Non-pigmented ciliary epithelial cell (primary cell): ENCODE results near the gene NAT16.
"Not testable (repeated sequence)": the region's sequence is repeated elsewhere in the genome, so short reads cannot be mapped to it uniquely, and the experiment has no call there.

Experiments
- DNase-seq: peaks from one replicate; pipeline ENCODE4 v3.0.0-alpha.2; 2010; ENCODE audit warnings: low read depth

The NAT16 gene

DNA sequence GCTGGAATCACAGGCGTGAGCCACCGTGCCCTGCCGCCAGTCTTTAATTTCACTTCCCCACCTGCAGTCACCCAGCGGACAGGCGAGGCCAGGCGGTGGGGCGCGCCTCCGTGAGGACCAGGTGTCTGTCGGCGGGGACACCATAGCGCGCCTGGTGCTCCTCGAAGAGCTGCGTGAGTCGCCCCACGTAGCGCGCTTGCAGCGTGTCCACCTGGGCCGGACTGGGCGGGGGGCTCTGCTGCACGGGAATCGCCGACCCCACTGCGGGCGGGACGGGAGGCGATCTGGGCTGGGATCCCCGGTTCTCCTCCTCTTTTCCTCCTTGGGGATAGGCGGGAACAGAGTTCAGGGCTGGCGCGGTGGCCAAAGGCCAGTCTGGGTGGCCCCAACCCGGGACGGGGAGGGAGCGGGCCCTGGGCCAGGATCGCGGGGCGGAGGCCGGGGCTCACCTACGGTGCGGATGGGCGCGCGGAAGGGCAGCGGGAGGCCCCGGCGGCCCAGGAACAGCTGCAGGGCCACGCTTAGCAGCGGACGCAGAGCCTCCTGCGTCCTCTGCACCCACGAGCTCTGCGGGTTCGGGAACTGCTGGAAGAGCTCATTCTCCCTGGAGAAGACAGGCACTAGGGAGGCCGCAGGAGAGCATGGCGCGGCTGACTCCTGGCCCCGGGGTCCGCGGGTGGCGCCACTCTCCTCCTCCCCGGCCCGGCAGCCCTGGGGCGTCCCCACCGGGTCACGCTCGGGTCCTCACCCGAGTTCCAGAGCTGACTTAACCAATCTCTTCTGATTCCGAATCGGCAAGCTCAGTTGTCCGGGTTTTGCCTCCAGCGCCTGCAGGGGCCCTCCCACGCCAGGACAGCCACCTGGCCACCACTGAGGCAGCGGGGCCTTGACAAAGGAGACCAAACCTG, 21.9 kb upstream of the NAT16 start:
- no peak for DNase-seq

DNA sequence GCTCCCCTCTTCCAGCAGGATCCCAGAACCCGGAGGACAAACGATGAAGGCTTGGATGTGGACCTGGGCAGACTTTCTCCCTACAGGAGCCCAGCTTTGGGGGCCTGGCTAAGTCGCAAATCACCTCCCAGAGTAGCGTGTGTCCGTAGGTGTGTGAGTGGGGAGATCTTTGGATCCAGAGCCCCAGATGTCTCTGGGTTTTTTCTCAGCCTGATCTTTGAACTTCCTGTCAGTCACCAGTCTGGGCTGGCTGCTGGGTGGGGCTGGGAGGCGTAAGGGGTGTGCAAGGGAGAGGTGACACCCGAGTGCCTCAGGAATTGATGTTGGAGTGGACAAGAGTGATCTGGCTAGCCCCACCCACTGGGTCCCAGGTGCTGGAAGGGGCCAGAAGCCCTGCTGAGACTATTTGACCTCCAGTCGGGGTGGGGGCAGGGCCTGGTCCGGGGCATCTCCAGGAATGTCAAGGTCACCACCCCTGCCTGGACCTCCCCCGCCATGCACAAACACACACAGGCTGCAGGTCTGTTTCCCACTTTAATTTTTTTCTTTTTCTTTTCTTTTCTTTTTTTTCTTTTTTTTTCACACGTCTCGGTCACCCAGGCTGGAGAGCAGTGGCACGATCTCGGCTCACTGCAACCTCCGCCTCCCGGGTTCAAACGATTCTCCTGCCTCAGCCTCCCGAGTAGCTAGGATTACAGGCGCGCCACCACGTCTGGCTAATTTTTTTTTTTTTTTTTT, 20.9 kb upstream of the NAT16 start, which contains the start of gene MOGAT3:
Gene MOGAT3 (minus strand): TSS at position 175 of the 738 bp plus-strand sequence. CDS start 182 bp downstream, outside the sequence.
- no peak for DNase-seq

DNA sequence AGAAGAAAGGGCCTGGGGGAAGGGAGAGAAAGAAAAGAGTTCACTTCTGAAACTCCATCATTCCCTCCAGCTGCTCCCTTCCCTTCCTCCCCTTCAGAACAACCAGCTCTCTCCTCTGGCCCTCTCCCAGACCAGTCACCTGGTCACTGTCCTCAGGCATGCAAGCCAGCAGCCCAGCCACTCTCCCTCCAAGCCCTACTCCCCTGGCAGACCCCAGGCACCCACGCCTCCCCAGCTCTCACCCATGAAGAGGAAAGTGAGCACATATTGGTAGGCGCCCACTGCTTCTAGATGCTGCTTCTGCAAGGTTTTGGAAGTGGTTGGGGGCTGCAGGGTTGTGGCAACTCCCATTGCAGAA, 20.4 kb upstream of the NAT16 start:
- no peak for DNase-seq

DNA sequence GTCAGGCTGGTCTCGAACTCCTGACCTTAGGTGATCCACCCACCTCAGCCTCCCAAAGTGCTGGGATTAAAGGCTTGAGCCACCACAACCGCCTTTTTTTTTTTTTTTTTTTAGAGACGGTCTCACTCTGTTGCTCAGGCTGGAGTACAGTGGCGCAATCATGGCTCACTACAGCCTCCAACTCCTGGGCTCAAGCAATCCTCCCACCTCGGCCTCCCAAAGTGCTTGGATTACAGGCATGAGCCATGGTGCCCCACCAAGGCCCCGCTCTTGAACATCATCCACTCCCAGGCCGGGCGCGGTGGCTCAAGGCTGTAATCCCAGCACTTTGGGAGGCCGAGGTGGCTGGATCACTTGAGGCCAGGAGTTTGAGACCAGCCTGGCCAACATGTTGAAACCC, 19.4 kb upstream of the NAT16 start:
- DNase-seq = not testable (repeated sequence)

DNA sequence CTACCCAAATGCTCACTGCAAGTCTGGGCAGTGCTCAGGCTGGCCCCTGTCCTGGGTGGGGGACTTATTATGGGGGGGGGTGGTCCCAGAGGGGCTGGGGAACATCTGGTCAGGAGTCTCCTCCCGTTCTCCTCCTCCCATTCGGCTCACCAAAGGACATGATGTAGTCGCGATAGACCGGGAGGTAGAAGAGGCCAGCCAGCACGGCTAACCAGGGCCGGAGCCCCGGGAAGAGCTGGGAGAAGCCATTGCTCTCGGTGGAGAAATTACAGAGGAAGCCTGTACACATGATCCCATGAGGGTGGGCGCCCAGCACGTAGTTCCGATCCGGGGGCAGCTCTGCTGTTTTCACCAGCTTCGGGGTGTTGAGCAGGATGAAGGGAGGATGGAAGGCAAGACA, 18.4 kb upstream of the NAT16 start:
- no peak for DNase-seq

DNA sequence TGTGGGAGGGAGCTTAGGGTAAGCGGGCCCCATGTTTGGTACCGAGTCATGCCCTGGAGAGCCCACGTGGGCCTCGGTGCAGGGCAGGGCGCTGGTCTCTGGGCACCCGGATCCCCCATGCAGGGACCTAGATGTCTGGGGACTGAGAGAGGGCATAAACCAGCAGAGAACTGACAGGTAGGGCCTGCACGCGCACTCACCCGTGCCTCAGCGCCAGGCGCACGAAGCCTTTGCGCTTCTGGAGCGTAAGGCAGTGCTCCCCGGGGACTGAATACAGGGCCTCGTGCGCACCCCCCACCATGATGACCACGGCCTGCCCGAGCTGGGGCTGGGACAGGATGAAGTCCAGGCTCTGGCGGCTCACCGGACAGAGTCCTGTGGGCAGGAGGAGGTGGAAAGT, 17.9 kb upstream of the NAT16 start:
- DNase-seq = no peak

DNA sequence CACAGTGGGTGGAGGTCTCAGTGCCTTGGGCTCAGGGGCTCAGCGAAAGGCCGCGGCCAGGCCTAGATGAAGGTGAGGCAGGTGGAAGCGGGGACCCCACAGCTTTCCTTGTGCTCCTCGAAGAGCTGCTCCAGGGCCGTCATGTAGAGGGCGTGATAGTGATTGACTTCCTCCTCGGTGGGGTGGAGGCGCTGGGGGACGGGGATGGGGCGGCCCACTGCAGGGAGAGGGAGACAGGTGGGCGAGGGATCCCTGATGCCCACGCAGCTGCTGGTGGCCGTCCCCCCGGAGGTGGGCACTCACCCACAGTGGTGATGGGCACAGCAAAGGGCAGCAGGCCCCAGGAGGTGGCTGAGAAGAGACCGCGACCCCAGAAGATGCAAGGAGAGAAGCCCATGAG, 15.8 kb upstream of the NAT16 start:
- DNase-seq = no peak

DNA sequence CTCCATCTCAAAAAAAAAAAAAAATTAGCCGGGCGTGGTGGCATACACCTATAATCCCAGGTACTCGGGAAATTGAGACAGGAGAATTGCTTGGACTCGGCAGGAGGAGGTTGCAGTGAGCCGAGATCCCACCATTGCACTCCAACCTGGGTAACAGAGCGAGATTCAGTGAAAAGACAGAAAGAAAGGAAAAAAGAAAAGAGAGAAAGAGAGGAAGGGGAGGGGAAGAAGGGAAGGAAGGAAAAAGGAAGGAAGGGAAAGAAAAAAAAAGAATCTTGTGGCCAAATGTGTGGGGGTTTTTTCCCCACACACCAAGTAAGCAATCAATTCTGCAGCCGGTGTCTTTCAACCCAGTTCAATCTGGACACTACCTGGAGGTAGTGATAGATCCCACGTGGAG, 9.0 kb upstream of the NAT16 start:
- no peak for DNase-seq

DNA sequence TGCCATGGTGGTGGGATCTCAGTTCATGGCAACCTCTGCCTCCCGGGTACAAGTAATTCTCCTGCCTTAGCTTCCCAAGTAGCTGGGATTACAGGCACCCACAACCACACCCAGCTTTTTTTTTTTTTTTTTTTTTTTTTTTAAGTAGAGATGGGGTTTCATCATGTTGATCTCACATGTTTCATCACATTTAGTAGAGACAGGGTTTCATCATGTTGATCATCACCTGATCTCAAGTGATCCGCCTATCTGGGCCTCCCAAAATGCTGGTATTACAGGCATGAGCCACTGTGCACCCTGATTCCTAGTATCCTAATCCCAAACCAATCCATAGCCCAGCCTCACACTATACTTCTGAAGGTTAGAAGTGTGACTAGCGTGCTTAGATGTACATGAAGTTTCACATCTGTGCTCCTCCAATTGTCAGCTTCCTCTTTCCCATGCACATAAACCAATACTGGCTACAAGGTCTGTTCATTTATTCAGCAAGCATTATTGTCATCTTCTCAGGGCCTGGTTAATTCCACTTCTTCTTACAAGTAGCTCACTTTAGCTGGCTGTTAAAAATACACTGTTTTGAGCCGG, 6.8 kb upstream of the NAT16 start:
- no peak for DNase-seq

DNA sequence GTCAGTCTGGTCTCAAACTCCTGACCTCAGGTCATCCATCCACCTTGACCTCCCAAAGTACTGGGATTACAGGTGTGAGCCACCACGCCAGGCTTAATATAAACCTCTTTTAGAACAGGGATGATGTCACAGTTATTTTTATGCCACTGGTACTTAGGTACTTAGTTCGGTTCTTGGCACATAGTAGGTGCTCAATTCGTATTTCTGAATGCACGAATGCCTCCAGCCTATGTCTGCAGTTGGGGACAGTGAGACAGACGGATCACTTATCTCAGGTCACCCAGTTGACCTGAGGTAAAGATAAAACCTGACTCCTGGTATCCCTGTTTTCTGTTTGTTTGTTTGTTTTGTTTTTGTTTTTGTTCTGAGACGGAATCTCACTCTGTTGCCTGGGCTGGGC, 6.1 kb upstream of the NAT16 start:
- DNase-seq = no peak

DNA sequence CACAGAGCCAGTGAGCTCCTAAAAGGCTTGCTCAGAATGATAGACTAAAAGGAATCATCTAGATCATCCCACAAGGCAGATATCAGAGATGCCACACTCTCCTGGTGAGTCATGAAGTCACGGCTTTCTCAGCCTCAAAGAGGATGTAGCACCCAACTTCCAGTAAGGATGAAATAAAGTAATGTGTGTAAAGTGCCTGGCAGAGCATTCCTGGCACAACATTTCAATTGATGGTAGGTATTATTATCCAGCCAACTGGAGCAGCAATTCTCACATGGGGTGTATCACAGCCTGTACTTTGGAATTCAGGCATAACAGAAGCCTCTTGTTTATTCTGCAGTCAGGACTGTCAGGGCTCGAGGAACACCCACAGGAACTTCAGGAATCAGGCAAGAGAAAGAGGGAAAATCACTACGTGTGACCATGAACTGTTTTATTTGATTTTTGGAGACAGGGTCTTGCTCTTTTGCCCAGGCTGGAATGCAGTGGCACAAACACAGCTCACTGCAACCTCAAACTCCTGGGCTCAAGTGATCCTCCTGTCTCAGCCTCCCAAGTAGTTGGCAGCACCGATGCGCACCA, 5.3 kb upstream of the NAT16 start:
- no peak for DNase-seq

DNA sequence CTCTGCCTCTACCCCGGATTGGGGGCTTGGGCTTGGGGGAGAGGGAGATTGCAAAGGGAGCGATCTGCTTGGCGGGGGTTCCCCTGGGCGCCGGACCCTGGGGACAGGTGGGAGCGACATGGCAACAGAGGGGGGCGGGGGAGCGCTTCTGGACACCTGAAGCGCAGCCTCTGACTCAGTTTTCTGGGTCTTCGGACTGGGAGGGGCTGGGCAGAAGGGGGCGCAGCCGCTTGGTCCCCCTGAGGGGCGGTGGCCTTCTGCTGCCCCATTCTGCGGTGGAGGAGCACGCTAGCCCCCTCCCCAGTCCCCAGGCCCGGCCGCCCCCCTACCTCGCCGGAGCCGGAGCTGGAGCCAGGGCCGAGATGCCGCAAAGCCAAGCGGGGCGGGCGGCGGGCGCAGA, 380 bp downstream of the NAT16 start:
- no peak for DNase-seq

DNA sequence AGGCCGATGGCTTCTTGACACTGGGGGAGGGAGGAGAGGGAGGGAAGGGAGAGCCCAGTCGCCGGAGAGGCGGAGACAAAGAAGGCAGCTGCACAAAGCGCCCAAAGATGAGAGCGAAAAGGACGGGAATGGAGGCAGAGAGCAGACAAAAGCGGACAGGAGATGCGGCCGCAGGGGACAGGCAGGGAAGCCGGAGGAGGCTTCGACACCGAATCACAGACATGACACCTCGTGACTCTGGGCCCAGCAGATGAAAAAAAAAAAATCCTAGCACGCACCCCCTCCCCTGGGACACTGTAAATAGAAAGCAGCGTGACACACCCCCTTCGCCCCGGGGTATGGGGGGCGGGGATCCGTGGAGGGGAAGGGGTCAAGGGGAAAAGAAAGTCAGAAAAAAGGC, 976 bp downstream of the NAT16 start:
- no peak for DNase-seq

DNA sequence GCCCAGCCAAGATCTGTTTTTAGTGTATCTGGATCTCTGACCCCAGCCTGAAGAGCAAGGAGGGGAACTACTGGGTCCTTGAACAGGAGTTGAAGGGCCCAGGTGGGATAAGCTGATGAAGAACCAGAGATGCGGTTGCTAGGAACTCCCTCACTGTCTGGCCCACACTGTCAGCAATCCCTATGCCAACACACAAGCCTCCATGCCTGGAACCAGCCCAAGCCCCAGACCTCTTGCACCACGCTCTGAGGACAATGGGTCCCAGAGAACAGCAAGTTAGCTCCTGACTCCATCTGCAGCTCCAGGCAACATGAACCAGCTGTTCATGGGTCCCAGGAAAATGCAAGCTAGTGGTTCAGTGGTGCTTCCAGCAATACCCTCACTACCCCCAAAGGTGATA, 2.4 kb downstream of the NAT16 start:
- DNase-seq = no peak

DNA sequence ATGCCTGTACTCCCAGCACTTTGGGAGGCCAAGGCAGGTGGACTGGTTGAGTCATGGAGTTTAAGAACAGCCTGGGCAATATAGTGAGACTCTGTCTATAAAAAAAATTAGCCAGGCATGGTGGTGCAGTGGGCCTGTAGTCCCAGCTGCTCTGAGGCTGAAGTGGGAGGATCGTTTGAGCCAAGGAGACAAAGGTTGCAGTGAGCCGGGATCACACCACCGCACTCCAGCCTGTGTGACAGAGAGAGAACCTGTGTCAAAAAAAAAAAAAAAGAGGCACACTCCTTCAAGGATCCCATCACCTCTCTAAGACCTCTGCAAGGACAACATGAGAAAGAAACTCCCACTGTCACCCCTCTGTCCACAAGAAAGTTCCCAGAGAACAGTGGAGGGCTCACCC, 4.4 kb downstream of the NAT16 start:
- no peak for DNase-seq

DNA sequence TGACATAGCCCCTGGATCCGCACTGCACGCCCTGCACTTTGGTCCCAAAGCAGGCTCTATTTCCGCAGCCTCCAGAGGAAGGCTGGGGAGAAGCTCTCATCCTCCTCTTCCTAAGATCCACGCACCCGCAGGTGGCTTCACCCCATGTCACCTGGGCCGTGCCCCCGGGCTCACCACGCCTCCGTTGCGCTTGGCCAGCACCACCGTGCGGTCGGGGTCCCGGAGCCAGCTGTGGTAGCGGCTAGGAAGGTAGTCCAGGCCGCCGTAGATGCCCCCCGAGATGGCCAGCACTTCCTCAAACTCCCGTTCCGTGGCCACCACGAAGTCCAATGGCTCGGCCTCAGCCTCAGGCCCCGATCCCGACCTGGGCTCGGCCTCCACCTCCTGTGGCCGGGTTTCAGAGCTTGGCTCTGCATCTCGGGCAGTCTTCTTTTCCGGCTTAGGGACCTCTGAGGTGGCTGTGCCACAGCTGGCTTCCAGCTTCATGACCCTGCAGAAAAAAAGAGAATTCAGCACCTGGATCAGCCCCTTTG, 5.7 kb downstream of the NAT16 start:
- DNase-seq = no peak

DNA sequence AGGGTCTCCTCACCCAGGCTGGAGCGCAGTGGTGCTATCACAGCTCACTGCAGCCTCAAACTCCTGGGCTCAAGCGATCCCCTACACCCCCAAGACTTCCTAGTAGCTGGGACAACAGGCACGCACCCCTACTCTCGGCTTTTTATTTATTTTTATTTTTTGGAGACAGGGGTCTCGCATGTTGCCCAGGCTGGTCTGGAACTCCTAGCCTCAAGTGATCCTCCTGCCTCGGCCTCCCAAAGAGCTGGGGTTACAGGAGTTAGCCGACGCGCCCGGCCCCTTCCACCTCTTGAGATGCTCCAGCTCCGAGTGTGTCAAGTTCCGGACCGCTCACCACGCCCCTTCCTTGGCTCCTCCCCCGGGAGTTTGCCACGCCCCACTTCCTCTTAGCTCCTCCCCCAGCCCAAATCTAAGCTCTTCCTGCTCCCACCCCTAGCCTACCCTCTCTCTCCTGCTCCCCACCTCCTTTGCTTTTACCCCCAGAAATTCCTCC, 6.3 kb downstream of the NAT16 start:
- DNase-seq = no peak

DNA sequence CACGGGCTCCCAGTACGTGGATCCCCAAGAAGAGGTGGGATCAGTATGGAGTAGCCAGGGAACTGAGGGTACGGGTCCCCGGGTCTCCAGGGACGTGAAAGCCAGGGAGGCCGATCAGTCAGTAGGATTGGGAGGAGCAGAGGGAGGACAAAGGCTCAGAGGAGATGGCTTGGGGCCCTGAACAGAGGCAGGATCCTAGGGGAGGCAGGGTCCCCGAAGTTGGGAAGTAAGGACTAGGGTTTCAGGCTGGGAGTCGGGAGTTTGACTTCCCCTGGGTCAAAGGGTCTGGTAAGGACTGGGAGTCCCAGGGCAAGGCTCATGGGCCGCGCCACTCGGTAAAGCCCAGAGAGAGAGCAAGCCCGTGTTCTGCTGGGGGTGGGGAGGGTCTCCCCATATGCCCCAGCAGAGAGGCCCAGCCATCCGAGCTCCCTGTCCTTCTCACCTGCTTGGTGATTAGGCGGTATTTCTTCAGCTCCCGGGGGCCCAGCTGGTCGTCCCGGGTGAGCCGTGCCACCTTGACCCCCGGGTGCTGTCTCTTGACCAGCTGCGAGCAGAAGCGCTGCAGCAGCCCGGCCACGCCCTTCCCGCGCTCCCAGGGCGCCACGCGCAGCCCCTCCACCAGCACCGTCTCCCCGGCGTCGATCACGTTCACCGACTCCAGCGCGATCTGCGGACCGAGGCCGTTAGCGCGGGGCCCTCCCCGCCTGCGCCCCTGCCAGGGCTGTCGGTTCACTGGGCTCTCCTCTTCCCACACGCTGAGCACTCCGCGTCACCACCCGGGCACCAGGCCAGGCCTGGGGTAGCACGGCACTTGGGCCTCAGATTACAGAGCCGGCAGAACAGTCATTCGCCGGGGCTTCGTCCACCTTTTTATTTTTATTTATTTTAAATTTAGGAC, 7.0 kb downstream of the NAT16 start:
- DNase-seq = no peak

DNA sequence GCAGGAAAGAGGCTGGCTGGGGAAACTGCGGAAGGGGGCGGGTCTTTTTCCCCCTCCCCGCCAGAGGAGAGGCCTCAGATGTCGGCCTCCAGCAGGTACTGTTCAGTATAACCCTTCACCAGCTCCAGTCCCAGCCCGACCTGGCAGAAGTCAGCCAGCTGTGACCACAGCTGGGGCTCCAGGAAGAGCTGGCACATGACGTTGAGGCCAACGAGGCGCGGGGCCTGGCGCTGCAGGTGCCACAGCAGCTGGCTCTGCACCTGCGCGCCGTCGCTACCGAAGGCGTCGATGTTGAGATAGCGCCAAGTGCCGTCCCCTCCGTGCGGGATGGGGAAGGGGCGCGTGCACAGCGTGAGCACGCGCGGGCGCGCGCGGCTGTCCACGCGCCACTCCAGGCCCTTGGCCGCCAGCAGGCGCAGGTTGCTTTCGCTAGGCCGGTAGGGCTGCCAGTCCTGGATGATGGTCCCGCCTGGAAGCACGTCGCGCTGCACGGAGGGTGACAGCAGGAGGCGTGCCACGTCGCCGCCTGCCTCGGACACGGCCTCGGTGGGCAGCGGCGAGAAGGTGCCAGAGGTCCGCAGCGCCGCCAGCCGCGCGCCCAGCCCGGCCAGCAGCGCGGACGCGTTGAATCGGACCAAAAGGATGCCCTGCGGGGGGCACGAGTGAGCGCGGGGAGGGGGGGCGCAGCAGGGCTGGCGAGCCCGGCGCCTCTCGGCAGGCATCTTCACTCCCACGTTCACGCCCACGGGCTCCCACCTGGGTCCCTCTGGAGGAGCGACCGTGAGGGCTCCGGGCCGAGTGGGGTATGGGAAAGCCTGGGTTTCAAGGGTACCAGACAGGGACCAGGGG, 7.9 kb downstream of the NAT16 start:
- DNase-seq = no peak

DNA sequence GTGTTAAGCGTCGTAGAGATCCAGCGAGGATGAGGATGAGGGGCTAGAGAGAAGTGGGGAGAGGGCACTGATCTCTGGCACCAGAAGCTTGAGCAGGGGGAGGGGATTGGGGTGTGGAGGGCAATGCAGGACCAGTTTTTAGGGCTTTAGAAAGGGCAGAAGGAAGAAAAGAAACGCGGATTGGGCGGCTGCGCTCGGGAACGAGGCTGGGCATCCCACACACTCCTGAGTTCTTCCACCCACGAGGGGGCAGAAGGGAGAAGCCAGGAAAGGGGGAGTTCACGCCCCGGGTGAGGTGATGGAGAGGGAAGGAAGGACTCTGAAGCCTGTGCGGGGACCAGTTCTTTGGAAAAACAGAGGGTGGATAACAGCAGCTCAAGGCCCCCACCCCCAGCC, 8.7 kb downstream of the NAT16 start:
- no peak for DNase-seq
